OCI-LY7 (cell line): ENCODE results near the gene PGM2L1.

ENCODE experiments used
- CTCF ChIP-seq: fragments of 200-600 bp; sonication (generic); conservative IDR thresholded peaks from 2 replicates; pipeline ENCODE4 v1.5.1; 2014; ENCODE audit warnings: mild to moderate bottlenecking, antibody characterized with exemption, low read length, moderate library complexity, mixed read lengths
- EZH2phosphoT487 ChIP-seq: fragments of 200-600 bp; sonication (generic); IDR thresholded peaks from 2 replicates; pipeline ENCODE4 v1.6.1; 2018; ENCODE audit warnings: low read depth, borderline replicate concordance, mild to moderate bottlenecking, mixed run types, antibody characterized with exemption, low read length, moderate library complexity, mixed read lengths

- TF ChIP-seq CTCF (no peak), EZH2phosphoT487 (no peak)
Observed at GRCh38 chr11:74366576-74366975, 31.7 kb downstream of the PGM2L1 start.
